Measurements from ENCODE around the gene APOBEC3A. TPM values are rescaled to one million over a fixed set of nuclear protein-coding genes. Genes with fewer than 3 reads are reported as not detected.

APOBEC3A gene
- total and polyA plus RNA-seq, 11 donors: 0.36 to 7.7 (median 1.0) TPM; not detected in 3

- Histone ChIP-seq H3K9me3 (no peaks in the 10 kb centered on the region), H3K4me1 (peaks cover 0 to 18% (median 5%) of the 10 kb centered on the region in 12 donors), H3K36me3 (no peaks in the 10 kb centered on the region), H3K27me3 (peaks cover 0 to 12% (median 0%) of the 10 kb centered on the region in 9 donors), H3K4me3 (no peak overlapping the region), H3K27ac (no peak overlapping the region)
- intact Hi-C loops (cut with DNase I): no loop called here
- ATAC-seq: peak in 1 of 4 donors; percentile 20
- no peak for DNase-seq
- WGBS, 4 donors: 81 to 93% (median 86%) methylated on average over 12 of the region's 12 CpGs
- no peak for TF ChIP-seq CTCF (IDR thresholded peaks at IDR 0.05)
- no peak for TF ChIP-seq POLR2A (IDR thresholded peaks at IDR 0.05)
Measured at GRCh38 chr22:38937541-38937940, 19.9 kb upstream of the APOBEC3A start.

- 78 to 84% (median 79%) methylated on average over 11 of the region's 11 CpGs for WGBS, 4 donors
- DNase-seq (no peak), ATAC-seq (no peak)
- Histone ChIP-seq H3K36me3 (no peaks in the 10 kb centered on the region), H3K27me3 (peaks cover 0 to 18% (median 0%) of the 10 kb centered on the region in 9 donors), H3K27ac (no peak overlapping the region), H3K4me3 (no peak overlapping the region), H3K9me3 (no peaks in the 10 kb centered on the region), H3K4me1 (peaks cover 0 to 24% (median 5%) of the 10 kb centered on the region in 12 donors)
- TF ChIP-seq POLR2A (IDR thresholded peaks at IDR 0.05) (no peak), CTCF (IDR thresholded peaks at IDR 0.05) (no peak)
- intact Hi-C loops (cut with DNase I): no loop called here
Measured at GRCh38 chr22:38938221-38938620, 19.2 kb upstream of the APOBEC3A start.

DNA sequence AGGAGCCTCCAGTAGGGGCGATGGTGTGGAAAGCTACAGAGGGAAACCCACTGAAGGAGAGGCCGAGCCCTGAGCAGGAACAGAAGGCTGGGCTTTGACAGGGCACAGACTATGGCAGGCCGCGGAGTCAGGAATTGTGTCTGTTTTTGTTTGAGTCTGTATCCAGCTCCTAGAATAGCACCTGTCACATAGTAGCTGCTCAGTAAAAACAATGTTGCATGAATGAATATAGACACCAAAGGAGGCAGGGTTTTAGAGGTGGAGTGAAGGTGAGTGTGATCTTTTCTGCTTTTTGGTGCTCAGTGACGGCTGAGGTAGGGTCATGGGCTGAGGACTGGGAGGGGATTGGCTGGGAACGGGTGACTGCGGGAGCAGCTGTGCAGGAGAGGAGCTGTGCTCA lies 18.5 kb upstream of the APOBEC3A start:
- WGBS, 4 donors: 81 to 87% (median 86%) methylated on average over 7 of the region's 7 CpGs
- H3K36me3 ChIP-seq: no peaks in the 10 kb centered on the region
- intact Hi-C loops (cut with DNase I): no loop called here
- DNase-seq (no peak), ATAC-seq (no peak)
- H3K4me1 ChIP-seq: peaks cover 0 to 30% (median 5%) of the 10 kb centered on the region in 12 donors
- H3K27me3 ChIP-seq: peaks cover 0 to 20% (median 0%) of the 10 kb centered on the region in 9 donors
- H3K27ac ChIP-seq: no peak overlapping the region
- H3K4me3 ChIP-seq: no peak overlapping the region
- TF ChIP-seq CTCF (IDR thresholded peaks at IDR 0.05) (no peak), POLR2A (IDR thresholded peaks at IDR 0.05) (no peak)
- no peaks in the 10 kb centered on the region for H3K9me3 ChIP-seq

GRCh38 chr22:38940811-38941384 lies 16.5 kb upstream of the APOBEC3A start:
- intact Hi-C loops (cut with DNase I): no loop called here
- Histone ChIP-seq H3K9me3 (no peaks in the 10 kb centered on the region), H3K27me3 (peaks cover 0 to 31% (median 0%) of the 10 kb centered on the region in 9 donors), H3K36me3 (no peaks in the 10 kb centered on the region), H3K27ac (peak overlapping the region in 1 of 12 donors; percentile 85), H3K4me1 (peaks cover 0 to 36% (median 0%) of the 10 kb centered on the region in 12 donors), H3K4me3 (no peak overlapping the region)
- no peak for DNase-seq
- ATAC-seq: no peak
- TF ChIP-seq CTCF (IDR thresholded peaks at IDR 0.05) (no peak), POLR2A (IDR thresholded peaks at IDR 0.05) (no peak)
- 86 to 95% (median 90%) methylated on average over 6 of the region's 6 CpGs for WGBS, 4 donors
